Islet precursor cell (in vitro differentiated cells): ENCODE data around the gene FANK1.
A peak's percentile ranks its signal among the peaks of the same experiment; 100 is the strongest.

Source experiments
- DNase-seq: peaks from one replicate; pipeline ENCODE4 v3.0.0-alpha.2; 2018

The FANK1 gene

DNA sequence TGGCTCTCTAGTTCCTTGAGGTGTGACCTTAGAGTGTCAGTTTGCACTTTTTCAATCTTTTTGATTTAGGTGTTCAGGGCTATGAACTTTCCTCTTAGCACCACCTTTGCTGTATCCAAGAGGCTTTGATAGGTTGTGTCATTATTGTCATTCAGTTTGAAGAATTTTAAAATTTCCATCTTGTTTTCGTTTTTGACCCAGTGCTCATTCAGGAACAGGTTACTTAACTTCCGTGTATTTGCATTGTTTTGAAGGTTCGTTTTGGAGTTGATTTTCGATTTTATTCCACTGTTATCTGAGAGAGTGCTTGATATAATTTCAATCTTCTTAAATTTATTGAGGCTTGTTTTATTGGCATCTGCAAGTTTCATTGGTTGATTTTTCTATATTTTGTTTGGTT, 37.3 kb downstream of the FANK1 start:
- DNase-seq = no peak

DNA sequence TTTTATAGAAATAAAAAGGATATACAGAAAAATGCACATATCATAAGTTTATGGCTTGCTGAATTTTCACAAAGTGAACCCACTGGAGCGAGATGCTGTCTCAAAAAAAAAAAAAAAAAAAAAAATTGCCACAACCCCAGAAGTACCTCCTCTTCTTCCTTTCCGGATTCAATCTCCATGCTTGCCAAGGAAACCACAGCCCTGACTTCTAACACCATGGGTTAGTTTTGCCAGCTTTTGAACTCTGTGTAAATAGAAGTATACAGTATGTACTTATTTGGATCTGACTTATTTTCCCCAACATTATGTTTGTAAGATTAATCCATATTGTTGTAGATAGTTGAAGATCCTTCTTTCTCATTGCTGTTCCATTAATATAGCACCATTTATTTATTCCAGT, 40.0 kb downstream of the FANK1 start:
- DNase-seq = no peak

DNA sequence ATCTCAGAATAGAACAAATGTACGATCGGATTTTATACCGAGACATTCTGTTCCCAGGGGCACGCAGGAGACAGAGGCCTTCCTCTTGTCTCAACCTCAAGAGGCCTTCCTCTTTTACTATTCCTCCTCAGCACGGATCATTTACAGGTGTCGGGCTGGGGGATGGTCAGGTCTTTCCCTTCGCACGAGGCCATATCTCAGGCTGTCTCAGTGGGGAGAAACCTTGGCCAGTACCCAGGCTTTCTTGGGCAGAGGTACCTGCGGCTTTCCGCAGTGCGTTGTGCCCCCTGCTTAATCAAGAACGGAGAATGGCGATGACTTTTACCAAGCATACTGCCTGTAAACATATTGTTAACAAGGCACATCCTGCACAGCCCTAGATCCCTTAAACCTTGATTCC, 44.2 kb downstream of the FANK1 start:
- no peak for DNase-seq

DNA sequence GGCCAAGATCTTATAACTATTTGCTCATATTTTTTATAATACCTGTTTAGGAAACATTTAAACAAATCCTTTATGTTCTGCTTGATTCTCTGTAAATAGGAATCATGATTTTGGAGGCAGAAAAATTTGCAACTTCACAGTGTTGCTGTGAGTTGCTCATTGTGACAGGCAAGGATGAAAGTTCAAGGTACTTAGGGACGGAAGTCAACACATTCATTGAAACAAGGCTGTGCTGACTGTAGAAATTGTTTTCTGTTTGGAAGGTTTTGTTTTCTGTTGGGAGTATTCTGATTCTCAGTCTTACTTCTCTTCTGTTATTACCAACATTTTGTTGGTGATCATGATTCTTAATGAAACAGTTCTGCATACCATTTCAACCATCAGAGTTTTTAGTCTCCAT, 54.9 kb downstream of the FANK1 start:
- DNase-seq = no peak

DNA sequence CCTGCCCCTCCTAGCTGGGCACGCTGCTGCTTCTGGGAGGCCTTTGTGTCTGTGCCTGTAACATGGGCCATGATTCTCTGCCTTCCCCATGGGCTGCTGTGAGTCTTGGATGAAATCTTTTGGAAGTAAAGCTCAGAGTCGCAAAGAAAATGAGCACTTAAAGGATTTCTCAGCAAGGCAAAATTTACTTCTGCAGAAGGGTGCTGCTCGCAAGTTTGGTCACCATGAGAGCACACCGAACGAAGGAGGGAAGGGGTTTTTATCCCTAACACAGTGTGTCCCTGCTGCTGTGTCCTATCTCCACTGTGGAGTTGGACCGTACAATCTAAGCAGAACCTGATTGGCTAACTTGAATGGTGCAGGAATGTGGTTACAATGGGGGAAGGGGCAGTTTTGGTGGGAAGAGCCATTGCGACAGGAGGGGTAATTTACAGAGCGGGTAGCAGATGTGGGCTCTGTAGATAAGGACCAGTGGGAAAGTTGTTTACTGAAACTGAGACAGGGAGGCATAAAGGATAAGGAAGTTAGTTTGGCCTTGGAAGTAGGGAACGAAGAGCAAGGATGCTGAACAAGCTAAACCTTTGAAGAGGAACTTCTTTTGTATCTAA, 57.5 kb downstream of the FANK1 start:
- DNase-seq = no peak

DNA sequence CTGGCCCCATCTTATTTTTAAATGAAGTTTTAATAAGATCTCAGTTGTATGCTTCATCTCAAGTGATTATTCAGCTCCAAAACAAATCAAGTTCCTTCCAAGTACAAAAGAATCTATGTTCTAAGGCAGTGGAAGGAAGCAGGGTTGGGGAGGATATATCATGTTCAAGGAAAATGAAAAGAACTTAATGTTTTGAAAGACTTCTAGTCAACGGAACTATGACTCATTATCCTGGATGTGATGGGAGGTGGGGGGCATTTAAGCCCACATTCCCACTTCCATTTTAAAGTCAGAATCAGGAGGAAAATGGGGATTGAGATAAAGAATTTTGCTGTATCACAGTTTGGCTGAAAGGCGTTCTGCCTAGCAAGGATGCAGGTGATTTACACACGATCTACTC, 59.4 kb downstream of the FANK1 start:
- DNase-seq = no peak

DNA sequence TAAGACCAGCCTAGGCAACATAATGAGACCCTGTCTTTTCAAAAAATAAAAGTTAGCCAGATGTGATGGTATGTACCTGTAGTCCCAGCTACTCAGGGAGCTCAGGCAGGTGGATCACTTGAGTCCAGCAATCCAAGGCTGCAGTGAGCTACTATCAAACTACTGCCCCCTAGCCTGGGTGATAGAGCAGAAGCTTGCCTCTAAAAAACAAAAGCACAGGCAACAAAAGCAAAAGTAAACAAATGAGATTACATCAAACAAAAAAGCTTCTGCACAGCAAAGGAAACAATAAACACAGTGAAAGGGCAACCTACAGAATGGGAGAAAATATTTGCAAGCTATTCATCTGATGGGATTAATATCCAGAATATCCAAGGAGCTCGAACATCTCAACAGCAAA, 65.4 kb downstream of the FANK1 start:
- DNase-seq = no peak

DNA sequence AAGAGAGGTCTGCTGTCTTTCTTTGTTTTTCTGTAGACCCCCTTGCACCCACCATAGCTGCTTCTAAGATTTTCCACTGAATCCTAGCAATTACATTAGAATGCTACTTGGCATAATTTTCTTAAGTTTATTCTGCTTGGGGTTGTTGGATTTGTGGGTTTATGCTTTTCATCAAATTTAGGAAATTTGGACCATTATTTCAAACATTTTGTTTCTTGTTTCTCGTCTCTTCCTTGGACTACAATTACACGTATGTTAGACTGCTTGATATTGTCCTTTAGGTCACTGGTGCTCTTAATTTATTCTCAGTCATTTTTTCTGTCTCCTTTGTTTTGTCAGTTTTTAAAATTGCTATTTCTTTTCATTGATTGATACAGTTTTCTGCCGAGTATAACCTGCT, 65.8 kb downstream of the FANK1 start:
- no peak for DNase-seq

DNA sequence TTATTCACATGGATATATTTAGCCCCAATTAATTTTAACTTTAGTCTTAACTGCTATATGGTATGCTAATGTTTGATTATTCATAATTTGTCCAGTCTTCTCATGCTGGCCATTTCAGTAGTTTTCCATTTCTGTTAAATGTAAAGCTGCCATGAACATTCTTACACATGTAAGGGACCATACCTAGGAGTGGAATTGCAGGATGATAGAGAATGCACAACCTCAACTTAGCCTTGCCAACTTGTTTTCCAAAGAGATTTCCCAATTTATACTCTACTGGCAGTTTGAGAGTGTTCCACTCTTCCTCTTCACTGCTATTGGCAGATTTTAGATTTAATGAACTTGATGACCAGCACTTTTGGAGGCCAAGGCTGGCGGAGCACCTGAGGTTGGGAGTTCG, 68.2 kb downstream of the FANK1 start:
- peak; percentile 12 for DNase-seq

DNA sequence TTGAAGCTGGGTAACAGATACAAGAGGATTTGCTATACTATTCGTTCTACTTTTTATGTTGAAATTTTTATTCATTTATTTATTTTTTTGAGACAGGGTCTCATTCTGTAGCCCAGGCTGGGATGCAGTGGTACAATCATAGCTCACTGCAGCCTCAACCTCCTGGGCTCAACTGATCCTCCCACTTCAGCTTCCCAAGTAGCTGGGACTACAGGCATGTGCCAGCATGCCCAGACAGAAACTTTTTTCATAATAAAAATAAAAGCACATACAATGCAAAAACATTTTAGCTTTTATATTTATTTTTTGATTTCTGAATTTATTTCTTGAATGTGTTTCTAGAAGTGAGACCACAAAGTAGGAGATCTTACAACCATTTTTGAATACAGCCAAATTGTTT, 71.2 kb downstream of the FANK1 start:
- peak; percentile 1 for DNase-seq

DNA sequence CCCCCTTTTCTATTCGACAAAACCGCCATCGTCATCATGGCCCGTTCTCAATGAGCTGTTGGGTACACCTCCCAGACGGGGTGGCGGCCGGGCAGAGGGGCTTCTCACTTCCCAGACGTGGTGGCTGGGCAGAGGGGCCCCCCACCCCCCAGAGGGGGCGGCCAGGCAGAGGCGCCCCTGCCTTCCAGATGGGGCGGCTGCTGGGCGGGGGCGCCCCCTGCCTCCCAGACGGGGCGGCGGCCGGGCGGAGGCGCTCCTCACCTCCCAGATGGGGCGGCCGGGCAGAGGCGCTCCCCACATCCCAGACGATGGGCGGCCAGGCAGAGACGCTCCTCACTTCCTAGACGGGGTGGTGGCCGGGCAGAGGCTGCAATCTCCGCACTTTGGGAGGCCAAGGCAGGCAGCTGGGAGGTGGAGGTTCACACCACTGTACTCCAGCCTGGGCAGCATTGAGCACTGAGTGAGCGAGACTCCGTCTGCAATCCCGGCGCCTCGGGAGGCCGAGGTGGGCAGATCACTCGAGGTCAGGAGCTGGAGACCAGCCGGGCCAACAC, 73.8 kb downstream of the FANK1 start:
- peak; percentile 10 for DNase-seq

DNA sequence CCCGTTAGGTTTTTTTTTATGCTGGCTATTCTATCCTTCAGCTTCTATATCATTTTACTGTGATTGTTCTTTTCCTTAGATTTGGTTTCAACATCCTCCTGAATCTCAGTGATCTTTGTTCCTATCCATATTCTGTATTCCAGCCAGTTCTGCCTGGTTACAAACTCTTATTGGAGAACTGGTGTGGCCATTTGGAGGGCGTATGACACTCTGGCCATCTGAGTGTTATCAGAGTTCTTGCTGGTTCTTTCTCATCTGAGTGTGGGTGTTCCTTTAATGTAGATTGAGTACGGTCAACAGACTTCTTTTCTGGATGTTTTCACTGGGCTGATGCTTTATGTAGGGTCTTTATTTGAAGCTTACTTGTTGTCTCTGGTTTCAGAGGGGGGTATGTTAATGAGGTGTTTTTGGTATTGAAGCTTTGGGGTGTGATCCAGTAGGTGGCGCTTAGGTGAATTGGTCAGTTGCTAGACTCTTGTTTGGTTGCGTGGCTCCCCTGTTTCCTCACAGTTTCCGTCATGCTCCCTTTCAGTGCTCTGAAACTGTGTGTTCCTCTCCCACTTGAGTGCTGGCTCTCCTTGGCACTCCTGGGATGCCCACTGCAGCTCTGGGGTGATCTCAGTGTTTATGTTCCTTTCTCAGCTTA, 80.7 kb downstream of the FANK1 start:
- peak; percentile 32 for DNase-seq

DNA sequence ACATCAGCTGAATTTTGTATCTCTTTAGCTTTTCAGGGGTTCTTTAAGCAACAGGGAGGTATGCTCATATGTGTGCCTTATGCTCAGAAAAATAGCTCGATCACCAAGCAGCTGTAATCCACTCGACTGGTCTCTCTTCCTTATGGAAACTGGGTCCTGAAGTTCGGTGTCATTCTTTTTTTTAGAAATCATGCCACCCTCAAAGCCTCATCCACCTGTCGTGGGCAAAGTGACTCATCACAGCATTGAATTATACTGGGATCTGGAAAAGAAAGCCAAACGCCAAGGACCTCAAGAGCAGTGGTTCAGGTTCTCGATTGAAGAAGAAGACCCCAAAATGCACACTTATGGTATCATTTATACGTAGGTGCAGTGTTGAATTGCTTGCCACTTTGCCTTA, 83.6 kb downstream of the FANK1 start:
- DNase-seq = no peak

DNA sequence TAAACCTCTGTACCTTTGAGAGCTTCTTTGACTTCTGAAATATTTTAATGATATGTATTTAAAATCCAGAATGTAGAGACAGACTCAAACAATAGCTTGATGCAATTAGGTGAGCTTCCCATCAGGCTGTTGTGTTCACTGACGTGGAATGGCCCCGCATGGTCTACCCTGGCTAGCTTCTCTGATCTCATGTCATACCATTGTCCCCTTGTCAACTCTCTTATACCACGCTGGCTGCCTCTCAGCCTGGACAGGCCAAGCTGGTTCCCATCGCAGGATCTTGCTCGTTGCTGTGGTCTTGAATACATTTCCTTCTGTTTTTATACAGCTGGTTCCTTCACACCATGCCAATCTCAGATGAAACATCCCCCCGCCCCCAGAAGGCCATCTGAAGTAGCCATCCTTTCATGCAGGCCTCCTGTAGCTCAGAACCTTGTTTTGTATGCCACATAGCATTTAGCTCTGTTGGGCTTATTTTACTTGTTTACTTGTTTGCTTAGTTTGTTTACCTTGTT, 84.2 kb downstream of the FANK1 start:
- DNase-seq = no peak

DNA sequence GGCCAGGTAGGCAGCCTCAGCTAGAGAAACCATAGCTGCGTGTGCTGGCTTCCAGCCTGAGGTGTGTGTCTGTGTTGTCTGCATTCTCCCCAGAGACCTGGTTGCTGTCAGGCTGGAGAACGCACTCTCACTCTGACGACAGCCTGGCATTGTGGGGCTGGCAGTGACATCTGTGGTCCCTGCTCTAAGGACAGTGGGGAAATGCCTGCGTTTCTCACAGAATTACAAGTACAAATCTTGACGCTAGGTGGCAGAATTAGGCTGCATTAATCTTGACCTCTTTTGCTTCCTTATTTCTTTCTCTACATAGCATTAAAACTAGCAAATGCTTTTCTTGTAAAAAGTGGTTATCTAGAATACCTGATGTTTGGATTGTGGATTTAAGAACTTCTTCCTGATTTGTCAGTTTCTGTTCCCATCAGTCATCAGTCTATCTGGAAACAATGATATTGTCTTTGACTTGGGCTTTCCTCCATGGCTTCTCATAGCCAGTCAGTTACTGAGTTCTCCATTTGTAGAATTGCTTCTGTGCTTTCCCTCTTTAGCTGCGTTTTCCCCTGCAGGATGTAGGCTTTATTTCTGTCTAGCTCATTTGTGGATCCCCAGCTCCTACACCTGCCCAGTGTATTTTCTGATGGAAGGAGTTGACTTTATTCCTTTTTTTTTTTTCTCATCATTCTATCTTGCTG, 86.0 kb downstream of the FANK1 start:
- DNase-seq = peak; percentile 65

DNA sequence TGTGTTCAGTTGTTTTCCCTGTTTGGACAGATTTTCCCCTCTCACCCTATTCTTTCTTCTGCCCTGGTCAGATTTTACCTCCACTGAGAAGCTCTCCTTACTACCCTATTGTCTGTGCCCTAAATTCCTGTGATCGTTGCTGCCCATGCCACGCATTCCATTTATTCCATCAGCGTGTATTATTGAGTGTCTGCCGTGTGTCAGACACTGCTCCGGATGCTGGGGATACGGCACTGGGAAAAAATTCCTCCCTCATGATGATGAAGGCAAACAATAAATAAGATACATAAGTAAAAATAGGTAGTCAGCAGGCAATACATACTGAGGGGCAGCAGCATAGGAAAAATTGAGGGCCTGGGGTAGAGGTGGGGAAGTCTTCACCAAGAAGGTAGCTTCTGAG, 86.8 kb downstream of the FANK1 start:
- no peak for DNase-seq

DNA sequence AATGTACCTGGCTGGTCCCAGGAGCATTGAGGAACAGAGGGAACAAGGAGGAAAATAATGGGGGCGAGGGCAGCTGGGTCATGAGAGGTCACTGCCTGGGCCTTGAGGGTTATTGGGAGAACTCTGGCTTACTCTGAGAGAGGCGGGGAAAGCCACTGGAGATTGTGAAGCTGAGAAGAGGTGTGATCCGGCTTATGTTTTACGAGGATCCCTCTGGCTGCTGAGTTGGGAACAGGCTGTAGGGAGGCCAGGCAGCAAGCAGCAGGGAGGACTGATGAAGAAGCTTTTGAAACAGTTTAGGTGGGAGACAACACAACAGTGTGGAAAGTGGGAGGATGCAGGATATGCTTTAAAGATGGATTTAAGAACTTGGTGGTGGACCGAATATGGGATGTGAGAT, 87.3 kb downstream of the FANK1 start:
- no peak for DNase-seq

DNA sequence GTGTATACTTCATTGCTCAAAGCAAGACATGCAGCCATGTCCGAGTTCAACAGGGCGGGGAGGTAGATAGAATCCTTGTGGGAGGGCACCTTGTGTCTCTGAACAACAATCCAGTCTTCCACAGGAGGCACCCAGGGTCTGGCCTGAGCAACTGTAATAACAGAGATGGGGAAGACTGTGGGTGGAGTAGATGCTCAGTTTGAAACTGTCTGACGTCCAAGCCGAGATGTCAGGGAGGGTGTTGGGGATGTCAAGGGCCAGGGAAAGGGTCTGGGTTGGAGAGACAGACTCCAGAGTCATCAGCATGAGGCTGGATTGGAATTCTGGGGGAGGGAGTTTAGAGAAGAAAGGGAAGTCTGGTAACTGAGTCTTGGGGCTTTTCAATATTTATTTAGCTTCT, 88.0 kb downstream of the FANK1 start:
- DNase-seq = no peak

DNA sequence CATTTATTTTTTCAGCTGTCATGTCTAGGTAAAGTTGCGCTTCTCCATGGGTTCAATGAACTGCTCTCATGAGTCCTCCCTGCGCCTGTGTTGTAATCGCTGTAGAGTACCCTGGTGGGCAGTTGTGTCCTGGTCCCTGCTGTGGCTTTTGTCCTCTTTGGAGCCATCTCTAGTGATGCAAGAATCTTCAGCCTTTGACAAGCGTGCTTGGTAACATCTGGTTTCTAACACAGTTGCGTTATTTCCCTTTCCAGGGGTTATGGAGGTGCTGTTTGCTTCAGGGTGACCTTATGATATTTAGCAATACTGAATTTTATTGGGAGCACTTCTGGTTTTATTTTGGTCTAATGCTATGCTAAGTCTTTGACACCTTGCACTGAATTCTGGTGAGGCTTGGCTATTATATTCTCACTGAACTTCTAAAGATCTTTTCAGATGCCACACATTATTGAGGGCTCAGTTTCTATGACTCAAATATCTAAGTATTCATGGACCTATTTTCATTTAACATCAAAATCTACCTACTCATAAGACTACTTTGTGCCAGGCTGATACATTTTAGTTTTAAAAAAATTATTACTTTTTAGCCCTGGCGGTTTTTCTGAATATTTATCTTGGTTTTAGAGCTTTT, 88.6 kb downstream of the FANK1 start:
- DNase-seq = no peak

DNA sequence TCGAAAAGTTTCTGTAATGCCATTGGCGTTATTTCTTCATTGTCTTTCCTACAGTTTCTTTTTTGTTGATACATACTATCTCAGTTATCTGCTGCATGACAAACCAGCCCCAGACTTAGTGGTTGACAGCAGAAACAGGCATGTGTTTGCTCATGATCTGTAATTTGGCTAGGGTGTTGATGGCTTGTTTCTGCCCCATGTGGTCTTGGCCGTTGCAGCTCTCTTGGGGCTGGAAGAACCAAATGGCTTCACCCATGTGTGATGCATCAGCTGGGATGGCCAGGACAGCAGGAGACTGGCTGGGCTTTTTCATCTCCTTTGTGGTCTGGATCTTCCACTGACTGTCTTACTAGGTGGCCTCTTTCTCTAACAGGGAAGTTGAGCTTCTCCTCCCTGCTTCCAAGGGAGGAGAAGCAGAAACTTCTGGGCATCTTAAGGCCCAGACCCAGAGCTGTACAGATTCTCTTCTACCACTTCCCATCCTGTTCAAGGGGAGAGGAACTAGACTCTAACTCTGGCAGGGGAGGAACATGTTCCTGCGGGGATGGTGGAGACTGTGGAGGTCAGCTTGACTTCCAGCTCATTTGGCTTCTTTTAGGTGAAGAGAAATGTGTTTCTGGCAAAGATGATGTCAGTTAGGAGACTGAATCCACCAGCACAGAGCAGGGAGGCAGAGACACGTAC, 89.3 kb downstream of the FANK1 start:
- no peak for DNase-seq

DNA sequence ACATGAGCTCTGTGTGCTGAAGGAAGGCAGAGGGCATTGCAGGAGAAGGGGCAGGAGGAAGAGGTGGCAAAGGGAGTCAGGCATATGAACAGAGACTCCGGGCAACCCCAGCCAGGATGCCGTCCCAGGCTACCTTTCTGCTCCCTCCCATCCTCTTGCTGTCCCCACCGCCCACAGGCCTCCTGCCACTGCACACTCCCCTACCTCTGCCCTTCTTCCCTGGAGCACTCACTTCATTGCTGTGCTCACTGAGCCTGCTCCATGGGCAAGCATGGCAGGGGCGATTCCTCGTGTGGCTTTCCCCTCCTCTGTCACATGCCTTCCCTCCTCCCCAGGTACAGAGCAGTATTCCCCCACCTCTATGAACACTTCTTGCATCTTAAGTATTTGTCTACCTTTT, 93.4 kb downstream of the FANK1 start:
- DNase-seq = no peak

DNA sequence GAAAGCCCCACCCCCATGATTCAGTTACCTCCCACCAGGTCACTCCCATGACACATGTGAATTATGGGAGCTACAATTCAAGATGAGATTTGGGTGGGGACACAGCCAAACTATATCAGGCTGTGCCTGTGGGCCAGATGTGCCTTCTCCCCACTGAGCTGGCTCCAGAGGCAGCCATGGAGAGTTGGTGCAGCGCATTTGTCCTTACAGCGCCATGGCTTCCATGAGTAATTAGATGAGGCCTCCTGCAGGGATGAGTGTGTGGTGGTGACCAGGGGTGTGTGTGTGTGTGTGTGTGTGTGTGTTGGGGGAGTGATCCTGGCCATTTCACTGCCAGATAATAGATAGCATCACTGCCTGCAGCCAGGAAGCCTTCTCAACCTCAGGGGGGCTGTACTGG, 94.6 kb downstream of the FANK1 start:
- DNase-seq = no peak

DNA sequence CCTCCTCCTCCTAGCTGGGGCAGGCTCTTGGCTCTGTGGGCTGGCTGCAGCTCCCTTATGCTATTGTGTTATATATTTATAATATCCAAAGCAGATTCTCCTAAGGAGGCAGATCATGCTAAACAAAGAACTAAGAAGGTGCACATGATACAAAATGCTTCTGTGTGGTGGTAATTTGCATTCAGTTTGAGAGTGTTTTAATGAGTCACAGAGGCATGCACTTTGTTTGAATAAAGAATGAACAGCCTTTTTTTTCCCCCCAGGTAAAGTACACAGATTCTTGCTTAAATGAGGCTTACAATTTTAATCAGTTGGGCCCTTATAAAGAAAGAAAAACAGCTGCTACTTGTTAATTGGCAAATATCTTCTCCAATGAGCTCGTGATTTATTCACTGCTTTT, 95.0 kb downstream of the FANK1 start:
- DNase-seq = no peak
